ENCODE data around the gene PDE8A. TPM values are rescaled to one million over a fixed set of nuclear protein-coding genes. Genes with fewer than 3 reads are reported as not detected.

Gene PDE8A
- total and polyA plus RNA-seq, 10 of the 15 experiments (the other 5 are each of a cell fraction or from before 2014, with no cell fraction given), result 6.7 to 69.2 (median 27.2) TPM

DNA sequence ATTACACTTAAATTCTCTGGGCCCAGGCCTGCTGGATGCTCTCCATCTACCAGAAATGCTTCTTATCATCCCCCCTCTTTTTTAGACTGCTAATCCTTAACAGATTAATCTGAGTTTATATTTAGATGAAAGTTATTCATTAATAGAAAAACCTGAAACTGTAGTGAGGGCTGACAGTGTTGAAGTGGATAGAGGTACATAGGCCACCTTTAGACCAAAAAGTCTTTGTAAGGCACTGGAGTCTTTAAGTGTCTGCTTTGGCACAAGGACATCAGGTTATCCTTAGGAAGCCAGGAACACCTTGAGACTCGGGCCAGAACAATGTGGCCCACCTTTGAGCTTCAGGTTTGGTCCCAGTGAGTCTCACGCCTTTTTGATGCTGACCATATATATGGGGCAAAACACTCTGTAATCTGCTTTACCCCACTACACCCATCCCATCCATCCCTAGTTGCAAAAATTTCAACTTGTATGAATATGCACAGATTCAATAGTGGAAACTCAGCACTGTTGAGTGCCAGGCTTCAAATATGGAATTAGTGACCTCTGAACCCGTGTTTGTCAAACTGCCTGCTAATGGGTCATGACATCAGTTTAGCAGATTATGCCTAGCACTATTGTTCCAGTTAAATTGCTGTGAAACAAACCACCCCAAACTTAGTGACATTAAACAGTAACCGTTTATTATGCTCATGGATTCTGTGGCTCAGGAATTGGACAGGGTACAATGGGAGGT, 44.0 kb downstream of the PDE8A start:
- 0 out of 2 replicates have a peak overlapping the region, but pooled peaks have one; percentile 20 for H3K4me3 ChIP-seq
- H3K4me2 ChIP-seq (ENCODE audit: control insufficient read depth, insufficient read depth), result peak overlapping the region; percentile 73
- in situ Hi-C loops (cut with MboI) (no loop called here), intact Hi-C loops (cut with micrococcal nuclease; ENCODE audit: unreplicated experiment) (loop anchor here (2.0 kb wide), 1 partner anchor 43 kb away; no protein-coding TSS in a partner anchor)
- ChIA-PET RAD21 (ENCODE audit: unreplicated experiment) (interaction anchor here (1.1 to 4.6 kb wide), 7 partner anchors 11 to 45 kb away, joined by 3 to 21 read pairs (median 7); partner anchors contain the start of gene PDE8A), CTCF (interaction anchor here (1.6 to 2.2 kb wide), 2 partner anchors 8 to 12 kb away, joined by 3 to 7 read pairs; no protein-coding TSS in a partner anchor), SMC1A (ENCODE audit: uncharacterized antibody, unreplicated experiment) (interaction anchor here (1.1 to 2.1 kb wide), 8 partner anchors 11 to 46 kb away, joined by 3 to 12 read pairs (median 4); no protein-coding TSS in a partner anchor), POLR2A (interaction anchor here (0.7 to 2.3 kb wide), 4 partner anchors 18 to 309 kb away, joined by 3 to 12 read pairs (median 6); partner anchors contain the start of gene SEC11A)
- H2AFZ ChIP-seq (ENCODE audit: control insufficient read depth, low read depth, low read length), result no peak overlapping the region
- H3K4me1 ChIP-seq (ENCODE audit: control insufficient read depth, insufficient read depth, low read length), result peaks cover 43% of the 10 kb centered on the region
- BruUV-seq (replicated peaks), result no TSS peak
- 0 out of 2 replicates have a peak overlapping the region, but pooled peaks have one; percentile 7 for H3K9ac ChIP-seq (ENCODE audit: control insufficient read depth, insufficient read depth, low read length)
- TF ChIP-seq, protein P1, sequence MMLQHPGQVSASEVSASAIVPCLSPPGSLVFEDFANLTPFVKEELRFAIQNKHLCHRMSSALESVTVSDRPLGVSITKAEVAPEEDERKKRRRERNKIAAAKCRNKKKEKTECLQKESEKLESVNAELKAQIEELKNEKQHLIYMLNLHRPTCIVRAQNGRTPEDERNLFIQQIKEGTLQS (IDR thresholded peaks at IDR 0.05; ENCODE audit: borderline replicate concordance, extremely low read depth, low read depth, low read length), result no peak
- TF ChIP-seq NR2C1 (IDR thresholded peaks at IDR 0.05) (peak; percentile 48), RAD51 (IDR thresholded peaks at IDR 0.05) (no peak), MXI1 (IDR thresholded peaks at IDR 0.05; ENCODE audit: low read depth, low read length) (no peak)
- TF ChIP-seq, protein P2, sequence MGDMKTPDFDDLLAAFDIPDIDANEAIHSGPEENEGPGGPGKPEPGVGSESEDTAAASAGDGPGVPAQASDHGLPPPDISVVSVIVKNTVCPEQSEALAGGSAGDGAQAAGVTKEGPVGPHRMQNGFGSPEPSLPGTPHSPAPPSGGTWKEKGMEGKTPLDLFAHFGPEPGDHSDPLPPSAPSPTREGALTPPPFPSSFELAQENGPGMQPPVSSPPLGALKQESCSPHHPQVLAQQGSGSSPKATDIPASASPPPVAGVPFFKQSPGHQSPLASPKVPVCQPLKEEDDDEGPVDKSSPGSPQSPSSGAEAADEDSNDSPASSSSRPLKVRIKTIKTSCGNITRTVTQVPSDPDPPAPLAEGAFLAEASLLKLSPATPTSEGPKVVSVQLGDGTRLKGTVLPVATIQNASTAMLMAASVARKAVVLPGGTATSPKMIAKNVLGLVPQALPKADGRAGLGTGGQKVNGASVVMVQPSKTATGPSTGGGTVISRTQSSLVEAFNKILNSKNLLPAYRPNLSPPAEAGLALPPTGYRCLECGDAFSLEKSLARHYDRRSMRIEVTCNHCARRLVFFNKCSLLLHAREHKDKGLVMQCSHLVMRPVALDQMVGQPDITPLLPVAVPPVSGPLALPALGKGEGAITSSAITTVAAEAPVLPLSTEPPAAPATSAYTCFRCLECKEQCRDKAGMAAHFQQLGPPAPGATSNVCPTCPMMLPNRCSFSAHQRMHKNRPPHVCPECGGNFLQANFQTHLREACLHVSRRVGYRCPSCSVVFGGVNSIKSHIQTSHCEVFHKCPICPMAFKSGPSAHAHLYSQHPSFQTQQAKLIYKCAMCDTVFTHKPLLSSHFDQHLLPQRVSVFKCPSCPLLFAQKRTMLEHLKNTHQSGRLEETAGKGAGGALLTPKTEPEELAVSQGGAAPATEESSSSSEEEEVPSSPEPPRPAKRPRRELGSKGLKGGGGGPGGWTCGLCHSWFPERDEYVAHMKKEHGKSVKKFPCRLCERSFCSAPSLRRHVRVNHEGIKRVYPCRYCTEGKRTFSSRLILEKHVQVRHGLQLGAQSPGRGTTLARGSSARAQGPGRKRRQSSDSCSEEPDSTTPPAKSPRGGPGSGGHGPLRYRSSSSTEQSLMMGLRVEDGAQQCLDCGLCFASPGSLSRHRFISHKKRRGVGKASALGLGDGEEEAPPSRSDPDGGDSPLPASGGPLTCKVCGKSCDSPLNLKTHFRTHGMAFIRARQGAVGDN (IDR thresholded peaks at IDR 0.05), result no peak
- TF ChIP-seq, protein P3, sequence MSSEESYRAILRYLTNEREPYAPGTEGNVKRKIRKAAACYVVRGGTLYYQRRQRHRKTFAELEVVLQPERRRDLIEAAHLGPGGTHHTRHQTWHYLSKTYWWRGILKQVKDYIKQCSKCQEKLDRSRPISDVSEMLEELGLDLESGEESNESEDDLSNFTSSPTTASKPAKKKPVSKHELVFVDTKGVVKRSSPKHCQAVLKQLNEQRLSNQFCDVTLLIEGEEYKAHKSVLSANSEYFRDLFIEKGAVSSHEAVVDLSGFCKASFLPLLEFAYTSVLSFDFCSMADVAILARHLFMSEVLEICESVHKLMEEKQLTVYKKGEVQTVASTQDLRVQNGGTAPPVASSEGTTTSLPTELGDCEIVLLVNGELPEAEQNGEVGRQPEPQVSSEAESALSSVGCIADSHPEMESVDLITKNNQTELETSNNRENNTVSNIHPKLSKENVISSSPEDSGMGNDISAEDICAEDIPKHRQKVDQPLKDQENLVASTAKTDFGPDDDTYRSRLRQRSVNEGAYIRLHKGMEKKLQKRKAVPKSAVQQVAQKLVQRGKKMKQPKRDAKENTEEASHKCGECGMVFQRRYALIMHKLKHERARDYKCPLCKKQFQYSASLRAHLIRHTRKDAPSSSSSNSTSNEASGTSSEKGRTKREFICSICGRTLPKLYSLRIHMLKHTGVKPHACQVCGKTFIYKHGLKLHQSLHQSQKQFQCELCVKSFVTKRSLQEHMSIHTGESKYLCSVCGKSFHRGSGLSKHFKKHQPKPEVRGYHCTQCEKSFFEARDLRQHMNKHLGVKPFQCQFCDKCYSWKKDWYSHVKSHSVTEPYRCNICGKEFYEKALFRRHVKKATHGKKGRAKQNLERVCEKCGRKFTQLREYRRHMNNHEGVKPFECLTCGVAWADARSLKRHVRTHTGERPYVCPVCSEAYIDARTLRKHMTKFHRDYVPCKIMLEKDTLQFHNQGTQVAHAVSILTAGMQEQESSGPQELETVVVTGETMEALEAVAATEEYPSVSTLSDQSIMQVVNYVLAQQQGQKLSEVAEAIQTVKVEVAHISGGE (CRISPR knock-in tag; IDR thresholded peaks at IDR 0.05), result no peak
- peaks cover 72% of the 10 kb centered on the region for H3K79me2 ChIP-seq (ENCODE audit: control insufficient read depth, insufficient read depth, low read length)
- H3K27ac ChIP-seq (ENCODE audit: control insufficient read depth, insufficient read depth), result peak overlapping the region; percentile 76
- H3K36me3 ChIP-seq (ENCODE audit: control insufficient read depth in 2 of 2, insufficient read depth in 2 of 2, low read length in 1 of 2), result no peaks in the 10 kb centered on the region
- H3K9me3 ChIP-seq (replicated peaks; ENCODE audit: control insufficient read depth, insufficient read depth, low read length), result no peaks in the 10 kb centered on the region
- DNase-seq (ENCODE audit: low read depth, low spot score), result no peak
- H4K20me1 ChIP-seq (ENCODE audit: control insufficient read depth, insufficient read depth), result no peaks in the 10 kb centered on the region
- whole genome bisulfite sequencing (ENCODE audit: insufficient coverage, insufficient replicate concordance, low lambda C conversion rate, missing lambda C conversion rate), result 95% methylated on average over 4 of the region's 4 CpGs
- no peaks in the 10 kb centered on the region for H3K27me3 ChIP-seq (replicated peaks in 1 of 2; ENCODE audit: control insufficient read depth in 2 of 2, insufficient read depth in 2 of 2, low read length in 1 of 2)
- peak; percentile 18 for ATAC-seq
- no peak for FAIRE-seq
